OCI-LY3 (cell line): ENCODE measurements around the gene HSPBP1.

Source experiments
- CTCF ChIP-seq: fragments of 200-600, 300-600 bp; sonication (generic); IDR thresholded peaks from 2 replicates; pipeline ENCODE4 v1.5.1; 2014; ENCODE audit warnings: antibody characterized with exemption, low read length, low read depth
- EZH2phosphoT487 ChIP-seq: fragments of 200-600 bp; shearing (Covaris generic); IDR thresholded peaks from 2 replicates; pipeline ENCODE4 v1.6.1; 2018; ENCODE audit warnings: antibody characterized with exemption, mixed run types, low read depth

DNA sequence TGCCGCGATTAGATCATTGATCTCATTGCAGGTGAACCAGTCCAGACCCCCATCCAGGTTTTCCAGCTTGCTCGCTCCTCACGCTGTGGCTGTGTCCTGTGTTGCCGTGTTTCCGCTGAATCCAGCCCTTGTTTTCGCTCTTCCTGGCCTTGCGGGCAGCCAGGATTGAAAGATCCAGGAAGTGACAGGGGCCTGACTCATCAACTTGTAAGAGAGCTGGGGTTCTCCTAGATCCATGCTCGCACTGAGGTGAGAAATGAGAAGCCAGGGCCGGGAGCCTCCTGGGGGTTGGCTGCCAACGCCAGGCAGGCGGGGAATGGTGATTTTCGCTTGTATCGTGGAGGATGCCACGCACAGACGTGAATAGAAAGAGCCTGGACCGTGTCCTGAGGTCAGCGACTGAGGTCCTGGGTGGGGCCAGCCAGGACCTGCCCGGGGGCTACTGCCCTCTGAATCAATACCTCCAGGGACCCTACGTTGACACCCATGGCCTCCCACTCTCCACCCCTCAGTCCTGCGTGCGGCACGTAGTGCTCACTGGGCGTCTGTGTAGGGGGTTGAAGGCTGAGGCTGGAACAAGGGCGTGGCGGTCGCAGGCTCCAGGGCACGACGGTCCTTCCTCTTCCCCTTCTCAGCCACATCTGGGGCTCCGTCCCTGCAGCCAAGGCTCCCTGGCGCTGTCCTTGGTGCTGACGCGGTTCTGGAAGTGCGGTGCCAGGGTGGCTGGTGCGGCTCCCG lies 63.3 kb downstream of the HSPBP1 start:
- no peak for TF ChIP-seq CTCF
- no peak for TF ChIP-seq EZH2phosphoT487
